HG02973 (cell line): Measurements from ENCODE around the gene UBE4B.
"Not testable (repeated sequence)": the region's sequence is repeated elsewhere in the genome, so short reads cannot be mapped to it uniquely, and the experiment has no call there.

ENCODE experiments used
- ATAC-seq: cut with Tn5 transposase; IDR thresholded peaks from one replicate; pipeline ENCODE4 v1.9.1; 2021; ENCODE audit warnings: moderate library complexity; ENCODE audit not compliant: unreplicated experiment

The UBE4B gene

DNA sequence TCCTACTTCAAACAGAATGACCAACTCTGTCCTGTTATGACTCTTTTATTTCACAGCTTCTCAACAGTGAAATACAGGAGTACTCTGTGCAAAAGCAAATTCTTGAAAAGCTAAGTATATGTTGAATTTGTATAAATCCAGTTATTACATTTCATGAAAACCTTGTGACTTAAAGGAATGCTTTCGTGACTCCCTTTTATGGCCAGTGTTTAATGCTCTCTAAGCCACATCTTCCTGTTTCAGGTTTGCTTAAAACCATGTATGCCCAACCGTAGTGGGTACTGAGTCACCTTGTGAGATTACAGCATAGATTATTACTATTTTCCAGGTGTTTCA is 137.4 kb downstream of the UBE4B start:
- ATAC-seq = peak; percentile 61

DNA sequence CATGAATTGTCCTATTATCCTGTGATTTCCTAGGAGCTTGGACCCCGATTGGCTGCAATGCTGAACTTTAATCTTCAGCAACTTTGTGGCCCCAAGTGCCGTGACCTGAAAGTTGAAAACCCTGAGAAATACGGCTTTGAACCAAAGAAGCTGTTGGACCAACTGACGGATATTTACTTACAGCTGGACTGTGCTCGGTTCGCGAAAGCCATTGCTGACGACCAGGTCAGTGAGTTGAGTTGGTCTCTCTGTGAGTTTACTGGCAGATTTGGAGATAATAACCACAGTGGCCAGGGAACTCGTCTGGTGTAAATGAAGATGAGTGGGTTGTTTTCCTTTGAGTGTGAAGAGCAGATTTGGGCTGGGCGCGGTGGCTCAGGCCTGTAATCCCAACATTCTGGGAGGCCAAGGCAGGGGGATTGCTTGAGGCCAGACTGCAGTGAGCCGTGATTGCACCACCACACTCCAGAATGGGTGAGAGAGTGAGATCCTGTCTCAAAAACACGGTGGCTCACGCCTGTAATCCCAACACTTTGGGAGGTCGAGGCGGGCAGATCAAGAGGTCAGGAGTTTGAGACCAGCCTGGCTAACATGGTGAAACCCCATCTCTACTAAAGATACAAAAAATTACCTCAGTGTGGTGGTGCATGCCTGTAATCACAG is 138.5 kb downstream of the UBE4B start:
- no peak for ATAC-seq

DNA sequence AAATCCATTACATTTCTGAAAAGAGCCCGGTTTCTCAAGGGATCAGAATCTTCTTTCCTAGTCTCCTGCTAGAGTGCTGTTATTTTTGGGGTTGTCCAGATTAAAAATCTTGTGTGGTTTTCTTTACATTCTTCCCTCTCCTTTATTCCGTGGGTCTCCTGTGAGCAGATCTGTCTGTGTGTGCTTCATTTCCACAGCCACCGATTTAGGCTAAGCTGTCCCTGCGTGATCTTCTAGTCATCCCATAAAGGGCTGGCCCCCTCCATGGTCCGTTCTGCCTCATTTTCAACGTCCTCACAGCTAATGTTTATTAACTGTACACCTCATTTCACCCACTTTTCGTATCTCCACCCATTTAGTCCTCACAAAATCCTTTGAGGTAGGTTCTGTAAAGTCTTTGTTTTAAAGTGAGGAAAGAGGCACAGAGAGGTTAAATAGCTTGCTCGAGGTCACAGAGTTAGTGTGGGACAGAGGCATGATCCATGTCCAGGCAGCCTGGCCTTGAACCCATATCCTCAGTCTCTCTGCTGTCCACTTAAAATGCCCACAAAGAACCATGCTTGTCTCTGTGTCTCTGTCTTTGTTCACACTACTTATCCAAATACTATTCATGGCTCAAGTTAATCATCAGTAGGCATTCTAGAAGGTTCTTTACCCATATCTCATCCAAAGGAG is 139.4 kb downstream of the UBE4B start:
- no peak for ATAC-seq

DNA sequence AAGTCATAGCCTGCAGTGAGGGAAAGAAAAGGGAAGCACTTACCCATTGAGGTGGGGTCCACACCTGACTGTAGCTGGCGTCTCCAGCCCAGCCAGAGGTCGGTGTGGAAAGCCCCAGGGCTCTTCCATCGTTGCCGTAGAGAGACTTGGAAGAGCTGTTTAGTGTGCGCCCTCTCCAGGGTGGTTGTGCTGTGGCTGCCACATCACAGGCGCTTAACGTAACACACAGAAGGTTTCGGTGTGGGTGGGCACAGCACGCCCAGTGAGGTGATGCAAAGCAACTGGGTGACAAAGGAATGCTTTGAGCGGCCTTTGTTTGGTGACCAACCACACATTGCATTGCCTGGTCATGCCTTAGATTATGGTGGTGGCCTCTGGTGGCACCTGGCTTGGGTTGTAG is 140.8 kb downstream of the UBE4B start:
- ATAC-seq = no peak

DNA sequence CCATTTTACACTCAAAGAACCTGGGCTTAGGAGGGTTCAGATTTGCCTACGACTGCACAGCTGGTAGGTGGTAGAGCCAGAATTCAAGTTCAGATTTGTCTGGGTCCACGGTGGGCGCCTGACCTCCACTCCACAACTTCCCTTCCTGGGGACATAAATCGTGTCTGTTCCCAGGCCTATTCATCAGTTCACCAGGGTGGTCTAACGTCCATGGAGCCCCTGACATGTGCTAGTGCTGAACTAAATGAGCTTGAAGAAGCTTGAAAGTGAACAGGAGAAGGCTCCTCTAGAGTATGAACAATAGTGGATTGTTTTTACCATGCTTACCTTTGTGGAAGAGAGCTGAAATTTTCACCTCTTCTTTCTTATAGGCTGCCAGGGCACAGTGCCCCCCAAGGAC is 145.1 kb downstream of the UBE4B start:
- no peak for ATAC-seq

DNA sequence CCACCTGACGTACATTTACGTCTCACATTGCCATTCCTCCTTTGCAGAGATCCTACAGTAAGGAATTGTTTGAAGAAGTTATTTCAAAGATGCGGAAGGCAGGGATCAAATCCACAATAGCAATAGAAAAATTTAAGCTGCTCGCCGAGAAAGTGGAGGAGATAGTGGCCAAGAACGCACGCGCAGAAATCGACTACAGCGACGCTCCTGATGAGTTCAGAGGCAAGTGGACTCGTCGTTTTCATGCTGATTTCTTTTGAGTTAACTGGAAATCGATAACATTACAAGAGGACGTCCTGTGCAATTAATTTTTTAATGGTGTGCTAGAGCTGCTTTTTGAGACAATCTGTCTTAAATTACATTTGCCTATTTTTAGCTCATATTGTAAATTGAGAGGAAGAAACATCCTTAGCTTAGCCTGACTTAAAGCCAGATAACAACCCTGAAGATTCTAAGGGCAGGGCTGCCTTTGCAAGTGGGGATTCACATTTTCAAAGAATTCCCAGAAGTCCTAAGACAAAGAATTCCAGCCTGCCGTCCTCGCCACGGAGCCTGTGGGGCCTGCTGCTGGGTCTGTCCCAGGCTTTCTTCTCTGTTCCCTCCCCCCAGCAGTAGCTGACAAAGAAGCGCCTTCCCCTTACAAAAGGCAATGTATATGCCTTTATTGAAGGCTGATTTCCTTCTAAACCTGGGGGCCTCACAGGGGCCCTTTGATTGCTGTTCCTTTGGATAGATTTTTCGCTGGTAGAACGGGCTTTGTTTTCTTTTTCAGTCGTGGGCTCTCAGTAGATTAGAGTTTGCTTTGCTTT is 146.0 kb downstream of the UBE4B start:
- no peak for ATAC-seq

DNA sequence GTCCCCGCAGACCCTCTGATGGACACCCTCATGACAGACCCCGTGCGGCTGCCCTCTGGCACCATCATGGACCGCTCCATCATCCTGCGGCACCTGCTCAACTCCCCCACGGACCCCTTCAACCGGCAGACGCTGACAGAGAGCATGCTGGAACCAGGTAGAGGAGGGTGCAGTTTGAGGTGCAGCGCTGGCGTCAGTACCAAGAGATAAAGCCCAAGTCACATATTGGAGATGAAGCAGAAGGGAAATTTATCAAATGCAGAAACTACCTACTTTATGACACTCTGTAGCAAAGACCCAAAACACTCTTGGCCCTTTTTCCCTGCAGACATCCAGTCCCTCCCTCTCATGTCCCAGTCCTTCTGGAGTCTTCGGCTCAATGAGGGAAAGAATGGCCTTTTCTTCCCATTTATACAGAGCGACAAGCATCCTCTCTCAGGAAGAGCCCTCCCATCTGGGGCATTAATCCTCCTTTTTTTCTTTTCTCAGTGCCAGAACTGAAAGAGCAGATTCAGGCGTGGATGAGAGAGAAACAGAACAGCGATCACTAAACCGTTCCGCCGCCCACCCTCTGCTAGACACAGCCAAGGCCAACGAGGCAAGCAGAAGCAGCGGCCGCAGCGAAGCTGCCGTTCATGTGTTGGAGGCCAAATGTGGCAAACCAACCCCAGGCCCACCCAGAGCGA is 146.8 kb downstream of the UBE4B start:
- no peak for ATAC-seq

DNA sequence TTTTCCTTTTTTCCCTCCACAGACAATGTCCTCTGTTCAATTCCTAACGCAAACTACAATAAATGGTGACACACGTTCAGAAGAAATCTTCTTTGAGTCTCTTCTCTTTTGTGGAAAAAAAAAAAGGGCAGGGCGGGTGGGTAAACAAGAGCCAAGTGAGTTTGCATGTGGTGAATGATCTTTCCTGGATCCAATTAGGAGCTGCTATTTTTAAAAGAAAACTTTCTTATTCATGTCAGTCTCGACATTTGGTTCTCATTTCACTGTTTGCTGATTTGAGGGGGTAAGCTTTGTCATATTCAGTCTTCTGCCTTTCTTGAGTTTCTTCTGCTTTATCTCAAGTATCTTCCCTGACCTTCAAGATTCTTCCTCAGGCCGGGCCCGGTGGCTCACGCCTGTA is 148.4 kb downstream of the UBE4B start:
- no peak for ATAC-seq

DNA sequence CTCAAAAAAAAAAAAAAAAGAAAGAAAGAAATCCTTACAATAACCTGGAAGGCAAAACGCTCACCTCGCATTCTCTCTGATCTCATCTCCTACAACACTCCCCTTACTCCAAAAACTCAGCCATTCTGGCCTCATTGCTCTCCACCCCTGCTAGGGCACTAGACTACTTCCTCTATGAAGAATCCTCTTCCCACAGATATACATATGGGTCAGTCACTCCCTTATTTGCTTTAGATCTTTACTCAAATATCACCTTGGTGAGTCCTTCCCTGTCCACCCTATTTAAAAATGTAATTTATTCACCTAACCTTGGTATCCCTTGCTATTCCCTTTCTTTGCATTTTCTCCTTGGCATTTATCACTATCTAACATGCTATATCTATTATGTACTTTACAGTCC is 153.0 kb downstream of the UBE4B start:
- ATAC-seq = no peak

DNA sequence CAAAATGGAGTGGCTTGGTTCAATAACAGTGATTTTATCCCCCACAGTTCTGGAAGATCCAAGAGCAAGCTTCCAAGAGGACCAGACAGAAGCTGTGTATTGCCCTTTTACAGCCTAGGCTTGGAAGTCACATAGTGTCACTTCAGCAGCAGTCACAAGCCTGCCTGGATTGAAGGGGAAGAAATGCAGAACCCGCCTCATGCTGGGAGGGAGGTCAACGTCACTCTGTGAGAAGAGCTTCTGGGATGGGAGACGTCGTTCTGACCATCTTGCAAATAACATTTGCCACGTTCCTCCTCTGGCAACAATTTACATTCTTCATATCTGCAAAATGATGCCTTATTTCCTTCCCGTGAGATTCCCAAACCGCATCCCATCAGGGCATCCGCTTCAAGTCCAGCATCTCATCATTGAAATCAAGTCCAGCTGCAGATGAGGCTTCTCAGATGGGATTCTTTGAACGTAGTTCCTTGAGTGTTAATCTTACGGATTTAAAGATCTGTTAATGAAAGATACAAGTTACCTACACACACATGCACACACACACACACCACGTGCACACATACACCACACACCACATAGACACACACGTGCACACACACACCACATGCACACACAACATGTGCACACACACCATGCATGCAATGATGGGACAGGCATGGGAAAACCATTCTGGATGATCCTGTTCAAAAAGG is 153.7 kb downstream of the UBE4B start:
- no peak for ATAC-seq

DNA sequence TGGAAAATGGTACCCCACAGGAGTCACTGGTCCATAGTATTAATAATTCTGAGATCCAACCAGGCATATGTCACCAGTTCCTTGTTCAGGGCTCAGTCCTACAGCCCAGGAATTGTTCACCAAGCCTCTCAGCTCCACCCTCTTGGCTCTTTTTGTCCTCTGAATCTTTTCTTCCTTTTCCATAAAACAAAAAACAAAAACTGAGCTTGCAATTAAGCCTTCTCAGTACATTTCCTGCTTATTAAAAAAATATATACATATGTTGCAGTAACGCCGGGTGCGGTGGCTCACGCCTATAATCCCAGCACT is 154.2 kb downstream of the UBE4B start:
- ATAC-seq = no peak

DNA sequence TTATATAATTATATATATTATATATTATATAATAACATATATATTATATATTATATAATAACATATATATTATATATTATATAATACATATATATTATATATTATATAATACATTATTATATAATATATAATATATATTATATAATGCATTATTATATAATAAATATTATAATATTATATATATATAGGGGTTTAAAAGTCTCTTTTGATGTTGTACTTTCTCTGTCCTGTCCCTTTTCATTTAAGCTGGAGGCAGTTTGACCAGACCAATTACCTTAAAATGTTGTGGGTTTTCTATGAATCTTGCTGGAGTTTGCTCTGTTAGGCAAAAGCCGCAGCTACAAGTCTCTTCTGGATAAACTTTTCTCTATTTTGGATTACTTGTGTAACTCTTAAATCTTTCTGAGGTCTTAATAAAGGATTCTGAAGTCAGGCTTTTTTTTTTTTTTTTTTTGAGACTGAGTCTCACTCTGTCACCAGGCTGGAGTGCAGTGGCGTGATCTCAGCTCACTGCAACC is 155.4 kb downstream of the UBE4B start:
- no peak for ATAC-seq

DNA sequence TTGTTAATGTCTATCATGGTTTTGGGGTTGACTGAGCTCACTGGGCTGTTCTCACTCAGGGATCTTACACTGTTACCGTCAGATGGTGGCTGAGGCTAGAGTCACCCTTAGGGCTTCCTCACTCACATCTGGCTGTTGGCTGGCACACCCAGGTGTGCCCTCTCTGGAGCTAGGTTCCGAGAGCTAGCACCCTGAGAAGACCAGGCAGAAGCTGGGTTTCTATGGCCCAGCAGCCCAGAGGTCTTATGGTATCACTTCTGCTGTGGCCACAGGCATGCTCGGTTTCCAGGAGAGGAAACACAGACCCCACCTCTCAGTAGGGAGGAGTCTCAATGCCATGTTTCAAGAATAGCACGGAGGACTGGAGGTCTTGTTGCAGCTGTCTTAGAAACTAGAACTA is 156.9 kb downstream of the UBE4B start:
- no peak for ATAC-seq

DNA sequence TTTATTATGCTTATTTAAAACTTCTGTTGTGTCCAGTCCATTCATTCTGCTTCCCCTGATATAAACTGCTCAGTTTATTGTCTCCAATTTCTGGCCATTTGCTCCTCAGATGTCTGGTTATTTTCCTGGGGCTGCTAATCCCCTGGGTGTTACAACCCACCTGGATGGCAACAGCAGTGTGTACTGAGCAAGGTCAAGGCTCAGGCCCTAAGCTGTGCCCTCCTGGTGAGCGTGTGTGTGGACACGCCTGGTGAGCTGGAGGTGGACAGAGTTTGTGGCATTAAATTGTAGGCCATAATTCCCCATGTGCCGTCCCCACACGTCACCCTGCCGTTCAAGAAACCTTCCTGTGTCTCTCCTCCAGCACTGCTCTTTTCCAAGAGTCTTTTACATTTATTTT is 159.5 kb downstream of the UBE4B start:
- no peak for ATAC-seq

DNA sequence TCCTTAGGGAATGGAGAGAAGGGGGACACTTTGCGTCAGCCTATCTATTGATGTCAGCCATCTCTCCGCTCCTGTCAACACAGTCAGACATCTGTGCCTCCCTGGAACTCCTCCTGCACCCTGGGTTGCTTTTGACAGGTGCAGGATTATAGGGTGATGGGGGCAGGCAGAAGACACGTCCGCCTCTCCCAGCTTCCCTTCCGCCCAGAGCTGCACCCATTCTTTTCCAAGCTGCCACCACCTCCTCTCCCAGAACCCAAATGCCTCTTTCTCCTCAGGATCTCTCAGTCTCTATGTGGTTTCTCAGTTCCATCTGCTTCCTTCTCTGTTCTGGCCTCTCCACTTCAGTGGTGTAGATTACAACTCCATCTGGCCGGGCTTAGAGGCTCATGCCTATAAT is 160.5 kb downstream of the UBE4B start:
- ATAC-seq = no peak

DNA sequence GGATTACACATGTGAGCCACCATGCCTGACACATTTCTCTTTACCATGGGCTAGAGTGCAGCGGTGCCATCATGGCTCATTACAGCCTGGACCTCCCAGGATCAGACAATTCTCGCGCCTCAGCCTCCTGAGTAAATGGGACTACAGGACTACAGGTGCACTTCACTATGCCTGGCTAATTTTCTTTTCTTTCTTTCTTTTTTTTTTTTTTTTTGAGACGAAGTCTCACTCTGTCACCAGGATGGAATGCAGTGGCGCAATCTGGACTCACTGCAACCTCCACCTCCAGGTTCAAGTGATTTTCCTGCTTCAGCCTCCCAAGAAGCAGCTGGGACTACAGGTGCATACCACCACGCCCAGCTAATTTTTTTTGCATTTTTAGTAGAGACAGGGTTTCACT is 162.8 kb downstream of the UBE4B start:
- ATAC-seq = no peak

DNA sequence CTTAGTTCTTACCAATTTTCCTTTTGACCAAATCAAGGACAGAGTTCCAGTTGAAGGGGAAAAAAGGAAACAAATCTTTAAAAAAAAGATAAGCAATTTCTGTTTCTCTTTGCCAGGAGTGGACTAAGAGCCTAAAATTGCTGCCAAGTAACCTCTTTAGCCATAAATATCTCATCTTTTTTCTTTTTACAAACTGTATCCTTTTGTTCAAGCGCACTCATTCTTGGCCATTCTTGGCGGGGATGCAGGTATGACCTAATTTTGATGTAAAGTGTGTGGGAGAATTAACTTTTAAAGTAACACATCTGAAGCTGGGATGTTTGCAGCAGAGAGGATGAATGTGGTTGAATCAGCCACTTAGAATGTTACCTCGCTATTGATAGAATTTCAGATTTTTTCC is 164.2 kb downstream of the UBE4B start:
- no peak for ATAC-seq

DNA sequence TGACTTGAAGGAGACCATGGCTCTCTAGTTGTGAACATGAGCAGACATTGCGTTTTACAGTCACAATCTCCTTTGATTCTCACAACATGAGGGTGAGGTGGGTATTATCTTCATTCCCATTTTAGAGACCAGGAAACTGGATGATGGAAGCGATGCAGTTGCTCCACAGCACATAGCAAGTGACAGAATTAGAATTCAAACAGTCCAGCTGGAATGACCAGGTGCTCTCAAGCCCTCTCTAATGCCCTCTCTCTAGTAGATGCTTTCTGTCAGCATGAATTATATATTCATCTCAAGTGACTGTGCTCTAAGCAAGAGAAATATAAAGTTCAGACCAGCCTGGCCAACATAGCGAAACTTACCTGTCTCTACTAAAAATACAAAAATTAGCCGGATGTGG is 167.9 kb downstream of the UBE4B start:
- ATAC-seq = no peak

DNA sequence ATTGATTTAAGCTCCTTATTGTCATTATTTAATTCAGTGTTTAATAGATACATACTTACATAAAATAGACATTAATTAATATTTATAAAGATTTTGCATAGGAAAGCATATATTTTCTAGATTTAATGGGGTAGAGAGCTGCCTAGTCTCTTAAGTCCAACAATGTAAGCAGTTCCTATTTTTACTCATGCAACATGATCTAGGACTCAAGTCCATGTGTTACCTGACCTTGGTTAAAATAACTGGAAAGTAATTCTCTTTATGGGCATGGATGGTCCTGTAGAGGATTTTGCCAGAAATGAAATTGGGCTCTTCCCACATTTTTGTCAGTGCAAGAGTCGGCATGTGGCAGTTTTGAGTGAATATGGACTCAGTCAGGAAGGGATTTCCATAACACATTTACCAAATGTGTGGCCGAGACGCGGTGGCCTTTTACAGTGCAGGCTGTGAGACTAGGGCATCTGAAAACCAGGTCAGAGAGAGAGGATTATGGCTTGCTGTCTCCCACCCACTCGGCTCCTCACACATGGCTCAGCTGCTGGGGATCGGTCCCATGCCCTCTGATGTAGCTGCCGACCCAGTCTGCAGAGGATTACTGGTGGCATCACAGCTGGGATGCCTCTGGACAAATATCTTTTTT is 171.4 kb downstream of the UBE4B start:
- no peak for ATAC-seq

DNA sequence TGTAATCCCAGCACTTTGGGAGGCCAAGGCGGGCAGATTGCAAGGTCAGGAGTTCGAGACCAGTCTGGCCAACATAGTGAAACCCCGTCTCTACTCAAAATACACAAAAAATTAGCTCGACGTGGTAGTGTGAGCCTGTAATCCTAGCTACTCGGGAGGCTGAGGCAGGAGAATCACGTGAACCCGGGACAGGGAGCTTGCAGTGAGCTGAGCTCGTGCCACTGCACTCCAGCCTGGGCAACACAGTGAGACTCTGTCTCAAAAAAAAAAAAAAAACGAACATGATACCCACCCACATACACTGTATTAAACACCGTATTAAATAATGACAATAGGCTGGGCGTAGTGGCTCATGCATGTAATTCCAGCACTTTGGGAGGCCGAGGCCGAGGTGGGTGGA is 172.4 kb downstream of the UBE4B start:
- not testable (repeated sequence) for ATAC-seq

DNA sequence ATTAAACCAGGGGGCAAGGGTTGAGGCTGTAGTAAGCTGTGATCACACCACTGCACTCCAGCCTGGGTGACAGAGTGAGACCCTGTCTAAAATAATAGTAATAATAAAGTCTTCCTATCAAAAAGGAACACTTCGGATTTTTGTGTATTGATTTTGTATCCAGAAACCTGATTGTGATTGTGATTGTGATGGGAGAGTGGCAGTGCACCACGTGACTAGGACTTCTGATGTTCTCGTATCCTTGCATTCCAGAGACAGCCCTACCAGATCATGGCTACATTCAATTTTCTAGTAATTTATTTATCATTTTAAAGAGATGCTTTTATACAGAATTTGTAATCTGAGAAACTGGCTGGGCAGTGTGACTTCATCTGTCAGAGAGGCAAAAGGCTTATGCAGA is 175.1 kb downstream of the UBE4B start:
- ATAC-seq = no peak
